Motor neuron (in vitro differentiated cells): ENCODE data around the gene ST7L. TPM values are rescaled to one million over a fixed set of nuclear protein-coding genes. Genes with fewer than 3 reads are reported as not detected.
"Not testable (repeated sequence)": the region's sequence is repeated elsewhere in the genome, so short reads cannot be mapped to it uniquely, and the experiment has no call there.

Experiments used
- ATAC-seq, 8 experiments: fragments of 200-7000 bp; cut with Tn5 transposase; replicated peaks in 6 of 8; 2 replicates each; pipeline ENCODE4 v1.8.0; 2021; ENCODE audit warnings: mild to moderate bottlenecking in 8 of 8, moderate library complexity in 8 of 8
- H3K27ac ChIP-seq, 2 donors: fragments of 250-450 bp; sonication (Bioruptor Pico); 2 replicates each; pipeline ENCODE4 v1.9.0; 2021; ENCODE audit warnings: antibody characterized with exemption in 2 of 2, mild to moderate bottlenecking in 2 of 2, moderate library complexity in 1 of 2
- H3K4me1 ChIP-seq, 2 donors: fragments of 250-450 bp; sonication (Bioruptor Pico); replicated peaks in 1 of 2; 2 replicates each; pipeline ENCODE4 v1.6.1; 2021; ENCODE audit warnings: antibody characterized with exemption in 2 of 2, mild to moderate bottlenecking in 2 of 2, moderate library complexity in 1 of 2
- H3K4me3 ChIP-seq, 5 donors: fragments of 250-450 bp; sonication (Bioruptor Pico); 2 replicates each; pipeline ENCODE4 v1.9.0; 2021; ENCODE audit warnings: antibody characterized with exemption in 5 of 5, mild to moderate bottlenecking in 5 of 5, moderate library complexity in 4 of 5
- WGBS, 10 experiments: fragments of 450-650 bp; shearing (Covaris generic); methylation state at CpG; one replicate each; pipeline ENCODE4 v1.0.0; 2022; 5-methylcytosine and 5-hydroxymethylcytosine counted together
- in situ Hi-C, 9 experiments: fragments of 400-800 bp; cut with MboI; loops; one replicate each; pipeline ENCODE4 v1.15.0; 2021; ENCODE audit warnings: low sequenced_read_pairs in 9 of 9, low pct_unique_long_range_greater_than_20kb in 2 of 9; ENCODE audit not compliant: unreplicated experiment in 9 of 9
- total RNA-seq, 8 experiments: library from RNA; unstranded; fragments of 300-600 nt; gene quantifications; 2 replicates each; pipeline versions ENCODE4 v1.2.3 to v1.2.4, GENCODE V29; 2022

ST7L gene
- total RNA-seq, 8 experiments from 2014 or later, result 19.9 to 31.3 (median 28.2) TPM

DNA sequence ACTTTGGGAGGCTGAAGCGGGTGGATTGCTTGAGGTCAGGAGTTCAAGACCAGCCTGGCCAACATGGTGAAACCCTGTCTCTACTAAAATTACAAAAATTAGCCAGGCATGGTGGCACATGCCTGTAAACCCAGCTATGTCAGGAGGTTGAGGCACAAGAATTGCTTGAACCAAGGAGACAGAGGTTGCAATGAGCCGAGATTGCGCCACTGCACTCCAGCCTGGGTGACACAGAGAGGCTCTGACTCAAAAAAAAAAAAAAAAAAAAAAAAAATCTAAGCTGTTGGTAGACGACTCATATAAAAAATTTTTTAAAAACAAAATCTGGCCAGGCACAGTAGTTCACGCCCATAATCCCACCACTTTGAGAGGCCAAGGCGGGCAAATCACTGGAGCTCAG lies 131.3 kb downstream of the ST7L start:
- ATAC-seq, H3K4me3 ChIP-seq, H3K27ac ChIP-seq, in situ Hi-C loops, H3K4me1 ChIP-seq: not testable (repeated sequence)
- 67 to 94% (median 80%) methylated on average over 1 to 6 of the region's 6 CpGs for WGBS, 10 experiments

DNA sequence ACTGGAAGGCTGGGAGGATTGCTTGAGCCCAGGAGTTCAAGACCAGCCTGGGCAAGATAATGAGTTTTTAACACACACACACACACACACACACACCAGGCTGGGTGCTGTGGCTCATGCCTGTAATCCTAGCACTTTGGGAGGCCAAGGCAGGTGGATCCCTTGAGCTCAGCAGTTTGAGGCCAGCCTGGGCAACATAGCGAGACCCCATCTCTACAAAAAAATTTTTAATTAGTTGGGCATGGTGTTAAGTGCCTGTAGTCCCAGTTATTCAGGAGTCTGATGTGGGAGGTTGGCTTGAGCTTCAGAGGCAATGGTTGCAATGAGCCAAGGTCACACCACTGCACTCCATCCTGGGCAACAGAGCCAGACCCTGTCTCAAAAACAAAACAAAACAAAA lies 132.9 kb downstream of the ST7L start:
- H3K4me1 ChIP-seq, in situ Hi-C loops, H3K27ac ChIP-seq, ATAC-seq, H3K4me3 ChIP-seq: not testable (repeated sequence)
- 20 to 100% (median 88%) methylated on average over 1 of the region's 1 CpG; no CpG with 5 or more reads in 5 of the 10 experiments for WGBS, 10 experiments

DNA sequence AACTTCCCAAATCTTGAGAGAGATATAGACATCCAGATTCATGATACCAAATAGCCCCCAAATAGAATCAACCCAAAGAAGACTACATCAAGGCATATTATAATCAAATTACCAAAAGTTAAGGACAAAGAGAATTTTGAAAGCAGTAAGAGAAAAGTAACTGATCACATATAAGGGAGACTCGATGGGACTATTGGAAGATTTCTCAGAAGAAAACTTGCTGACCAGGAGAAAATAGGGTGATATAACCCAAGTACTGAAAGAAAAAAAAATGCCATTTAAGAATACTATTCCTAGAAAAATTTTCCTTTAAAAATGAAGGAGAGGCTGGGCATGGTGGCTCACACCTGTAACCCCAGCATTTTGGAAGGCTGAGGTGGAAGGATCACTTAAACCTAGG lies 140.6 kb downstream of the ST7L start:
- Histone ChIP-seq H3K4me1 (no peaks in the 10 kb centered on the region), H3K27ac (no peak overlapping the region), H3K4me3 (no peak overlapping the region)
- in situ Hi-C loops, result no loop called here
- no peak for ATAC-seq
- WGBS, 10 experiments, result 20 to 100% (median 86%) methylated on average over 1 of the region's 1 CpG; no CpG with 5 or more reads in 1 of the 10 experiments

DNA sequence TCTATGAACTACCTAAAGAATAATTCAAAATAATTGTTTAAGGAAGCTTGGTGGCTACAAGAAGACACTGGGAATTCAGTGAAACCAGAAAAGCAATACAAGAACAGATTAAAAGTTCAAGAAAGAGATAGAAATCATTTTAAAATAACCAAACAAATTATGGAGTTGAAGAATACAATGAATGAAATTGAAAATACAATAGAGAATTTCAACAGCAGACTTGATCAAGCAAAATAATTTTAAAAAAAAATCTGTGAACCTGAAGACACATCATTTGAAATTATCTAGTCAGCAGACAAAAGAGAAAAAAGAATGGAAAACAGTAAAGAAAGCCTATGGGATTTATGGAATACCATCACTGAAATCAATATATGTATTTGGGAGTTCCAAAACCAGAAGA lies 141.4 kb downstream of the ST7L start:
- H3K4me3 ChIP-seq, result no peak overlapping the region
- H3K4me1 ChIP-seq, result no peaks in the 10 kb centered on the region
- in situ Hi-C loops, result no loop called here
- H3K27ac ChIP-seq, result no peak overlapping the region
- no peak for ATAC-seq

Other genes with a start within 250 kb of the ST7L start
- gene CTTNBP2NL, start 222.9 kb downstream of the ST7L start, total RNA-seq, result 10 to 100 TPM in 7 of 8 experiments, 1 to 10 TPM in 1; 8.7 to 31.0 (median 25.2) TPM
- gene WNT2B, start 110.2 kb downstream of the ST7L start, total RNA-seq, result 1 to 10 TPM; 2.3 to 4.3 (median 3.5) TPM
- 100 to 1,000 TPM; 119 to 210 (median 162) TPM for gene CAPZA1, start 691 bp upstream of the ST7L start, total RNA-seq
- gene MOV10, start 55.5 kb upstream of the ST7L start, total RNA-seq, result 10 to 100 TPM in 7 of 8 experiments, 1 to 10 TPM in 1; 8.8 to 74.7 (median 28.3) TPM
- 100 to 1,000 TPM in 4 of 8 experiments, 10 to 100 TPM in 4; 57.4 to 468 (median 89.6) TPM for gene RHOC, start 88.0 kb upstream of the ST7L start, total RNA-seq
- 1 to 10 TPM in 4 of 8 experiments, under 1 TPM in 4; 0.36 to 2.2 (median 0.87) TPM for gene PPM1J, start 96.2 kb upstream of the ST7L start, total RNA-seq